ENCODE measurements around the gene EML4.

DNA sequence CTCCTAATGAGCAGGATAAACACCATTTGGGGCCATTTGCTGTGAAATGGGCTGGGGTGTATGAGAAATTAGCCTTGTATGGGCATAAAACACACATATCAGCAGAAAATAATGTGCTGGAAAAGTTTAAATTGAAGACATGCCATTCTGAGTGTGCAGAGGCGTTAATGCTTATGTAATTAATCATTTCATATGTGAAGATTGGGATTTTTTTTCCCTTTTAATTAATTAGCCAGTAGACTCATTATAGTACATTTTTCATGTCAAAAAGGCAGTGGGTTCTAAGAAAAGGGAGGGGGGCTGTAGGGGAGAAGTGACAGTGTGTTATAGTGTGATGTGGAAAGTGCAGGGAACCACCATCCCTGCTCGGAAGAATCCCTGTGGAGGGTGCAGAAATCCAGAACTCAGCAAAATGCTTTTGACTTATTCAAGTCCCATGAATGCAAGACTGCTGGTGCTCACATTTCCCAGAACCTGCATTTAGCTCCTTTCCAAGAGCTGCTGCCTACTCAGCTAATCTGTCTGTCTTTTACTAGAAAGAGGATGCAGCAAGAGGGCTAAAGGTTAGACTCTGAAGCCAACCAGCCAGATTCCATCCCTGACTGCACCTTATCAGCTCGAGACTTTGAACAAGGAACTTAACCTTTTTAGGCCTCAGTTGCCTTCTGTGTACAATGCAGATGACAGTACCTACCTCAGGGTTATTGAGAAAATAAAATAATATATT, 203.5 kb downstream of the EML4 start:
- TF ChIP-seq, protein P1, sequence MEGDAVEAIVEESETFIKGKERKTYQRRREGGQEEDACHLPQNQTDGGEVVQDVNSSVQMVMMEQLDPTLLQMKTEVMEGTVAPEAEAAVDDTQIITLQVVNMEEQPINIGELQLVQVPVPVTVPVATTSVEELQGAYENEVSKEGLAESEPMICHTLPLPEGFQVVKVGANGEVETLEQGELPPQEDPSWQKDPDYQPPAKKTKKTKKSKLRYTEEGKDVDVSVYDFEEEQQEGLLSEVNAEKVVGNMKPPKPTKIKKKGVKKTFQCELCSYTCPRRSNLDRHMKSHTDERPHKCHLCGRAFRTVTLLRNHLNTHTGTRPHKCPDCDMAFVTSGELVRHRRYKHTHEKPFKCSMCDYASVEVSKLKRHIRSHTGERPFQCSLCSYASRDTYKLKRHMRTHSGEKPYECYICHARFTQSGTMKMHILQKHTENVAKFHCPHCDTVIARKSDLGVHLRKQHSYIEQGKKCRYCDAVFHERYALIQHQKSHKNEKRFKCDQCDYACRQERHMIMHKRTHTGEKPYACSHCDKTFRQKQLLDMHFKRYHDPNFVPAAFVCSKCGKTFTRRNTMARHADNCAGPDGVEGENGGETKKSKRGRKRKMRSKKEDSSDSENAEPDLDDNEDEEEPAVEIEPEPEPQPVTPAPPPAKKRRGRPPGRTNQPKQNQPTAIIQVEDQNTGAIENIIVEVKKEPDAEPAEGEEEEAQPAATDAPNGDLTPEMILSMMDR (IDR thresholded peaks at IDR 0.05) = no peak
- TF ChIP-seq EZH2 (IDR thresholded peaks at IDR 0.05; ENCODE audit: borderline replicate concordance, insufficient read depth, low read depth, low read length, poor library complexity, severe bottlenecking) = no peak
